ENCODE data around the gene SLC35E1.

DNA sequence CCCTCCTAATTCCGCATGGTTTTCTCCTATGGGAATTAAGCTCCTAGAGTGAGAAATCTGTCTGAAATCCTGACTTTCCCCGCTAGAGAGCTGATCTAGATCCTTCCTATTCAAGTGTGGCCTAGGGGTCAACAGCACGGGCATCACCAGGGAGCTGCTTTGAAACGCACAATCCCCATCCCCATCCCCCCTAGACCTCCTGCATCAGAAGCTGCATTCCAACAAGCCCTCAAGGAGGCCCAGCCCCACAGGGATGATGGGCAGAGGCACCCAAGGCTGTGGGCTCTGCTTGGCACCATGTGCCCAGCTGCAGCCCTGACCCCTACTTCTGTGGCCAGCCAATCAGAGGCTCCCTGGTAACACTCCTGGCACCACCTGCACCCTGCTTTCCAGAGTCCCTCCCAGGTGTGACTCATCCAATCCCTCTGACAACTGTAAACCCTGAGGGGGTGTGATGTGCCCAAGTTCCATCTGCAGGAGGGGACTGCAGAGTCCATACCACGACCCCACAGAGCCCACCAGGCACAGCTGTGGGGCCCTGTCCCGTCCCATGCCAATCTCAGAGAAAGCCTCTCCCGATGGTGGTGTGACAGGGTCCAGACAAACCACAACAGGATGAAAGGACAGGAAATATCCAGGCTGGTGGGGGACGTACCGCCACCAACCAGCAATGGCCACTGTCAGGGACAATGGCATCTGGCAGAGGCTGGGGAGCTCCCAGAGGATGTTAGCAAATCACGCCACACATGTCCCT is 19.8 kb upstream of the SLC35E1 start:
- TF ChIP-seq EZH2 (IDR thresholded peaks at IDR 0.05), result no peak
- no peak for TF ChIP-seq POLR2A (IDR thresholded peaks at IDR 0.05; ENCODE audit: borderline replicate concordance, extremely low read depth, insufficient read depth, insufficient read length)
- TF ChIP-seq, protein P1, sequence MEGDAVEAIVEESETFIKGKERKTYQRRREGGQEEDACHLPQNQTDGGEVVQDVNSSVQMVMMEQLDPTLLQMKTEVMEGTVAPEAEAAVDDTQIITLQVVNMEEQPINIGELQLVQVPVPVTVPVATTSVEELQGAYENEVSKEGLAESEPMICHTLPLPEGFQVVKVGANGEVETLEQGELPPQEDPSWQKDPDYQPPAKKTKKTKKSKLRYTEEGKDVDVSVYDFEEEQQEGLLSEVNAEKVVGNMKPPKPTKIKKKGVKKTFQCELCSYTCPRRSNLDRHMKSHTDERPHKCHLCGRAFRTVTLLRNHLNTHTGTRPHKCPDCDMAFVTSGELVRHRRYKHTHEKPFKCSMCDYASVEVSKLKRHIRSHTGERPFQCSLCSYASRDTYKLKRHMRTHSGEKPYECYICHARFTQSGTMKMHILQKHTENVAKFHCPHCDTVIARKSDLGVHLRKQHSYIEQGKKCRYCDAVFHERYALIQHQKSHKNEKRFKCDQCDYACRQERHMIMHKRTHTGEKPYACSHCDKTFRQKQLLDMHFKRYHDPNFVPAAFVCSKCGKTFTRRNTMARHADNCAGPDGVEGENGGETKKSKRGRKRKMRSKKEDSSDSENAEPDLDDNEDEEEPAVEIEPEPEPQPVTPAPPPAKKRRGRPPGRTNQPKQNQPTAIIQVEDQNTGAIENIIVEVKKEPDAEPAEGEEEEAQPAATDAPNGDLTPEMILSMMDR (IDR thresholded peaks at IDR 0.05 in 2 of 3, conservative IDR thresholded peaks at IDR 0.05 in 1 of 3; ENCODE audit: borderline replicate concordance in 1 of 3, insufficient read depth in 1 of 3, low read depth in 2 of 3, low read length in 2 of 3), result no peak
- no peak for TF ChIP-seq ZFX (IDR thresholded peaks at IDR 0.05)
